ENCODE data around the gene TPI1. TPM values are rescaled to one million over a fixed set of nuclear protein-coding genes. Genes with fewer than 3 reads are reported as not detected.

Gene TPI1
- polyA plus RNA-seq (2012; ENCODE audit: missing spikeins), result 1,446 TPM

DNA sequence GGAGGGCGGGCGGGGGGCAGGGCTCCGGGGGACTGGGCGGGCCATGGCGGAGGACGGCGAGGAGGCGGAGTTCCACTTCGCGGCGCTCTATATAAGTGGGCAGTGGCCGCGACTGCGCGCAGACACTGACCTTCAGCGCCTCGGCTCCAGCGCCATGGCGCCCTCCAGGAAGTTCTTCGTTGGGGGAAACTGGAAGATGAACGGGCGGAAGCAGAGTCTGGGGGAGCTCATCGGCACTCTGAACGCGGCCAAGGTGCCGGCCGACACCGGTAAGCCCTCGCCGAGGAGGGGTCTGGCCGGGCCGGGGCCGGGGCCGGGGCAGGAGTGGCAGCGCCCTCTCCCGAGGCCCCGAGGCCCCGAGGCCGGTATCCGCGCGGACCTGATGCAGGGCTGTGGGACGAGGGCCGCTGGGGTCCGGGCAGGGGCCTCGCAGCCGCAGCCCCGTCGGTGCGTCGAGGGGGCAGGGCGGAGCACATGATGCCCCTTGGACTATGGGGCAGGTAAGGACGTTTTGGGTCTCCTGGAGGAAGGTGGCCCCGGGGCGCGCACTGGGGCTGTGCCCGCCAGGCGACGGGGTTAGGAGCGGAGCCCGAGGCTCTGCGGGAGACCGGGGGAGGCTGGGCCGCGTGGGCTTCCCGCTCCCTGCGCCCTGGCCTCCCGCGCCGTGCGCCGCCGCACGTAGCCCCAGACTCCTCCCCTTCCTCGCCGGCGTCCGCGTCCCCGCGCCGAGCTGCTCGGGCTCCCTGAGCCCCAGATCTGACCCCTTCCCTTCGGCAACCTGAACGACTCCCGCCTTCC is at the start of gene TPI1:
TPI1 (plus strand) TSS at position 119 of the 798 bp plus-strand sequence; CDS start at position 155, 36 bp downstream.
- FAIRE-seq (peak; percentile 97), DNase-seq (ENCODE audit: insufficient read length) (peak; percentile 94)
- peak; percentile 99 for TF ChIP-seq POLR2A (IDR thresholded peaks at IDR 0.05; ENCODE audit: low read depth, low read length)
- peak; percentile 98 for TF ChIP-seq POLR2AphosphoS5 (IDR thresholded peaks at IDR 0.05; ENCODE audit: low read depth, low read length)
- TF ChIP-seq TAF1 (IDR thresholded peaks at IDR 0.05; ENCODE audit: borderline replicate concordance, low read depth, low read length), result peak; percentile 95

DNA sequence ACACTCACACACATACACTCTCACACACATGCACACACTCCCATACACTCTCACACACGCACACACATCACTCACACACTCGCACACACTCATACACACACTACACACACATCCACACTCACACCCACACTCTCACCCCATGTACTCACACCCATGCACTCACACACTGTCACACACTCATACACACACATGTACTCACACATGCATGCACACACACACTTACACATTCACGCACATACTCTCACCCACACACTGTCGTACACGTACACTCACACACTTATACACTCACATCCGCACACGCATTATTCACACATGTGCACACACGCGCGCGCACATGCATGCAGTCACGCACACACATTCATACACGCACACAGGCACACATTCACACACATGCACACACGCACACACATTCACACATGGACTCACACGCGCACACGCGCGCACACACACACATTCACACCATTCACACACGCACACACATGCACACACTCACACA is 49.6 kb upstream of the TPI1 start:
- no peak for DNase-seq (ENCODE audit: insufficient read length)
- TF ChIP-seq POLR2AphosphoS5 (IDR thresholded peaks at IDR 0.05; ENCODE audit: low read depth, low read length), result no peak
- TF ChIP-seq POLR2A (IDR thresholded peaks at IDR 0.05; ENCODE audit: low read depth, low read length), result no peak
- TF ChIP-seq TAF1 (IDR thresholded peaks at IDR 0.05; ENCODE audit: borderline replicate concordance, low read depth, low read length), result no peak
- no peak for FAIRE-seq

DNA sequence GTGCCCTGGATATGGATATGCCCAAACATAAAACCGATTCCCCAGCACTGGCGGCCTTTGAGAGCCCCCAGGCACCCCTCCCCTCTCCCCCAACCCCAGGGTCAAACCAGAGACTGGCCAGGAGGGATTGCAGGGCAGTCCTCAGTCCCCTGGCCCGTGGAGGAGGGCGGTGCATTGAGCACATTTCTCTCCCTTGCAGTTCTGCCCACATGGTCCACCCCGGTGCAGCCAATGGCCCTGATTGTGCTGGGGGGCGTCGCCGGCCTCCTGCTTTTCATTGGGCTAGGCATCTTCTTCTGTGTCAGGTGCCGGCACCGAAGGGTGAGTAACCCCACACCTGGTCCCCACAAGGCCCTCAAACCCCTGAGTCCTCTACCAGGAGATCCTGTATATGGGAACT is 49.1 kb upstream of the TPI1 start:
- FAIRE-seq (no peak), DNase-seq (ENCODE audit: insufficient read length) (no peak)
- TF ChIP-seq TAF1 (IDR thresholded peaks at IDR 0.05; ENCODE audit: borderline replicate concordance, low read depth, low read length) (no peak), POLR2AphosphoS5 (IDR thresholded peaks at IDR 0.05; ENCODE audit: low read depth, low read length) (no peak), POLR2A (IDR thresholded peaks at IDR 0.05; ENCODE audit: low read depth, low read length) (no peak)

DNA sequence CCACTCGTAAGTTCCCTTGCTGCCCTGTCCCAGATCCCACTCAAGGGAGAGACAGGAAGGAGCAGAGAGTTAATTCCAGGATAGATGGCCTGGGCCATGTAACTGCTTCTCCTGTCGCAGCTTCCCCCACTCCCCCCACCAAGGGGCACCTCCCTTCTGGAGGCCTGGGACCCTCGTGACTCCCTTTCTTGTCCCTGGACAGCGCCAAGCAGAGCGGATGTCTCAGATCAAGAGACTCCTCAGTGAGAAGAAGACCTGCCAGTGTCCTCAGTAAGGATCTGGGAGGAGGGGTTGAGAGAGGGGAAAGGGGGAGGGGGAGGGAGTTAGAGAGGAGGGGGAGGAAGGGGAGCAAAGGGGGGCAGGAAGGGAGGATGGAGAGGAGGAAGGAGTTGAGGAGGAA is 48.7 kb upstream of the TPI1 start:
- no peak for DNase-seq (ENCODE audit: insufficient read length)
- TF ChIP-seq POLR2A (IDR thresholded peaks at IDR 0.05; ENCODE audit: low read depth, low read length) (no peak), POLR2AphosphoS5 (IDR thresholded peaks at IDR 0.05; ENCODE audit: low read depth, low read length) (no peak), TAF1 (IDR thresholded peaks at IDR 0.05; ENCODE audit: borderline replicate concordance, low read depth, low read length) (no peak)
- FAIRE-seq, result no peak

DNA sequence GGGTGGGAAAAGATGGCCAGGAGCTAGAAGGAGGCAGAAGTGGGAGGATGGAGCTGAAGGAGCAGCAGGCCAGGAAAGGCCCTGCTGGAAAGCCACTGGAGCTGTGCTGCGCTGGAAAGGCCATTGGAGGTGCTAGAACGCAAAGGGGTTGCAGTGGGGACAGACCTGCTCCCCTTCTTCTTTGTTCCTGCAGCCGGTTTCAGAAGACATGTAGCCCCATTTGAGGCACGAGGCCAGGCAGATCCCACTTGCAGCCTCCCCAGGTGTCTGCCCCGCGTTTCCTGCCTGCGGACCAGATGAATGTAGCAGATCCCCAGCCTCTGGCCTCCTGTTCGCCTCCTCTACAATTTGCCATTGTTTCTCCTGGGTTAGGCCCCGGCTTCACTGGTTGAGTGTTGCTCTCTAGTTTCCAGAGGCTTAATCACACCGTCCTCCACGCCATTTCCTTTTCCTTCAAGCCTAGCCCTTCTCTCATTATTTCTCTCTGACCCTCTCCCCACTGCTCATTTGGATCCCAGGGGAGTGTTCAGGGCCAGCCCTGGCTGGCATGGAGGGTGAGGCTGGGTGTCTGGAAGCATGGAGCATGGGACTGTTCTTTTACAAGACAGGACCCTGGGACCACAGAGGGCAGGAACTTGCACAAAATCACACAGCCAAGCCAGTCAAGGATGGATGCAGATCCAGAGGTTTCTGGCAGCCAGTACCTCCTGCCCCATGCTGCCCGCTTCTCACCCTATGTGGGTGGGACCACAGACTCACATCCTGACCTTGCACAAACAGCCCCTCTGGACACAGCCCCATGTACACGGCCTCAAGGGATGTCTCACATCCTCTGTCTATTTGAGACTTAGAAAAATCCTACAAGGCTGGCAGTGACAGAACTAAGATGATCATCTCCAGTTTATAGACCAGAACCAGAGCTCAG is 48.0 kb upstream of the TPI1 start:
- DNase-seq (ENCODE audit: insufficient read length) (no peak), FAIRE-seq (no peak)
- TF ChIP-seq POLR2AphosphoS5 (IDR thresholded peaks at IDR 0.05; ENCODE audit: low read depth, low read length) (no peak), POLR2A (IDR thresholded peaks at IDR 0.05; ENCODE audit: low read depth, low read length) (no peak), TAF1 (IDR thresholded peaks at IDR 0.05; ENCODE audit: borderline replicate concordance, low read depth, low read length) (no peak)

DNA sequence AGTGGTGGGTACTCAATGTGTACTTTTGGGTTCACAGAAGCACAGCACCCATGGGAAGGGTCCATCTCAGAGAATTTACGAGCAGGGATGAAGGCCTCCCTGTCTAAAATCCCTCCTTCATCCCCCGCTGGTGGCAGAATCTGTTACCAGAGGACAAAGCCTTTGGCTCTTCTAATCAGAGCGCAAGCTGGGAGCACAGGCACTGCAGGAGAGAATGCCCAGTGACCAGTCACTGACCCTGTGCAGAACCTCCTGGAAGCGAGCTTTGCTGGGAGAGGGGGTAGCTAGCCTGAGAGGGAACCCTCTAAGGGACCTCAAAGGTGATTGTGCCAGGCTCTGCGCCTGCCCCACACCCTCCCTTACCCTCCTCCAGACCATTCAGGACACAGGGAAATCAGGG is 47.2 kb upstream of the TPI1 start:
- DNase-seq (ENCODE audit: insufficient read length) (no peak), FAIRE-seq (no peak)
- TF ChIP-seq TAF1 (IDR thresholded peaks at IDR 0.05; ENCODE audit: borderline replicate concordance, low read depth, low read length) (no peak), POLR2A (IDR thresholded peaks at IDR 0.05; ENCODE audit: low read depth, low read length) (no peak), POLR2AphosphoS5 (IDR thresholded peaks at IDR 0.05; ENCODE audit: low read depth, low read length) (no peak)

DNA sequence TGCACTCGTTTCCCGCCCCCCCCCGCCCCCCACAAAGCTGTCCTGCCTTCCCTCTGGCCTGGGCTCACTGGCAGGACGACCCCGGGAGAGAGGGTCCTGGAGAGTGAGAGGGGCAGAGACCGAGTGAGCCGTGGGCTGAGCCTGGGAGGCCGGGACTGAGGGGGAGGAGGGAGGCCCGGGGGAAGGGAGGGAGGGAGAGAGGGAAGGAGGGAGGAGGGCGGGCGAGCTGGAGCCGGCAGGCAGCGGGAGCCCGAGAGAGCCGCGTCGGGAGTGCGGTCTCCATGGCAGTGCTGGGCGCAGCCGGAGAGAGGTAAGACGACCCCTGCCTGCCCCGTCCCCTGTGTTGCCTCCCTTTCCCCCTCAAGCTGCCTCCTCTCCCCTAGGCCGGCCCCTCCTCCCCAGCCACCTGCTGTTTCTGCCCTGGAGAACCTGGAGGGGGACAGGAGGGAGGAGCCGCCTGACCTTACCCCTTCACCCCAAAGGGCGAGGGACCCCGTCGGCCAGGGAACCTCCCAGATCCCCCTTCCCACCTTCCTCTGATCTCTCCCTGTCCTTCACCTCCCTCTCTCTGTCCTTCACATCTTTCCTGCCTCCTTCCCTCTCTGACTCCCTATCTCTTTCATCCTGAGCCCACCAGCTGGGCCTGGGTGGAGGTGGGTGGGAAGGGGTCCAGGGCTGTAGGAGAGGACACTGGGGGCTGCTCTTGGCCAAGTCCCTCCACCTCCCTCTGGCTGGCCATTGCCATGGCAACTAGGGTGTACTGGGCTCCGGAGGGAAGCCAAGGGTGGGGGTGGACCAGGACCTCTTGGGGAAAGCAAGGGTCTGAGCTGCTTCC is 45.5 kb upstream of the TPI1 start, which contains the start of gene GPR162:
GPR162 (plus strand) TSS at position 231 of the 835 bp plus-strand sequence. CDS start 2,078 bp downstream, outside the sequence.
- no peak for FAIRE-seq
- peak; percentile 10 for DNase-seq (ENCODE audit: insufficient read length)
- TF ChIP-seq POLR2A (IDR thresholded peaks at IDR 0.05; ENCODE audit: low read depth, low read length), result no peak
- TF ChIP-seq TAF1 (IDR thresholded peaks at IDR 0.05; ENCODE audit: borderline replicate concordance, low read depth, low read length), result no peak
- TF ChIP-seq POLR2AphosphoS5 (IDR thresholded peaks at IDR 0.05; ENCODE audit: low read depth, low read length), result no peak

DNA sequence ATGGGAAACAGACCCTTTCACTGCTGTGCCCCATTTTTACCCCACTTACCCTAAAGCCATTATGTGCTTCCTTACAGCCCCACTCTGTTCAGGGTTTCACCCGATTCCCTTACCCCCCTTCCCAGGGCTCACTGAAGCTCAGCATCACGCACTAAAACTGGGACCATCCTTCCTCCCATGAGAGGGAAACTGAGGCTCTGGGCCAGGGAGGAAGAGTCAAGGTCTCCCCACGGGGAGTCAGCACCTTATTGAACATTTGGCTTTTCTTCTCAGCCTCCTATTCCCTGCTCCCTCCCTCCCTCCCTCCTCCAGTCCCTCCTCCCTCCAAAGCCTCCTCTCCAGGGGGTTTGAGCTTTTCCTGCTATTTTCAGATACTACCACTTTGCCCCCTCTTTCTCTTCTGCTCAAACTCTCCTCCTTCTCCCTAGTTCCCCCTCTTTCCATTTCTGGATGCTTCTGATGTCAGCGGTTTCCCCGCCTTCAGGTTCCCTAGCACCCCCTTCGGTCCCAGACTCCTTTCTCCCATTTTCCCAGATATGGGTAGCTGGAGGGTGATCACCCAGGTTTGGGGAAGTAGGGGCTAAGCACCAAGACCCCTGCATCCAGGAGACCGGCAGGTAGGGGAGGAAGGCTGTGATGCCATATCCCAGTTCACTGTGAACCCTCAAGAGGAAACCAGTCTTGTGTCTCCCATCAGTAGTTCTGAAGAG is 44.8 kb upstream of the TPI1 start:
- DNase-seq (ENCODE audit: insufficient read length) (no peak), FAIRE-seq (no peak)
- TF ChIP-seq POLR2AphosphoS5 (IDR thresholded peaks at IDR 0.05; ENCODE audit: low read depth, low read length) (no peak), POLR2A (IDR thresholded peaks at IDR 0.05; ENCODE audit: low read depth, low read length) (no peak), TAF1 (IDR thresholded peaks at IDR 0.05; ENCODE audit: borderline replicate concordance, low read depth, low read length) (no peak)

DNA sequence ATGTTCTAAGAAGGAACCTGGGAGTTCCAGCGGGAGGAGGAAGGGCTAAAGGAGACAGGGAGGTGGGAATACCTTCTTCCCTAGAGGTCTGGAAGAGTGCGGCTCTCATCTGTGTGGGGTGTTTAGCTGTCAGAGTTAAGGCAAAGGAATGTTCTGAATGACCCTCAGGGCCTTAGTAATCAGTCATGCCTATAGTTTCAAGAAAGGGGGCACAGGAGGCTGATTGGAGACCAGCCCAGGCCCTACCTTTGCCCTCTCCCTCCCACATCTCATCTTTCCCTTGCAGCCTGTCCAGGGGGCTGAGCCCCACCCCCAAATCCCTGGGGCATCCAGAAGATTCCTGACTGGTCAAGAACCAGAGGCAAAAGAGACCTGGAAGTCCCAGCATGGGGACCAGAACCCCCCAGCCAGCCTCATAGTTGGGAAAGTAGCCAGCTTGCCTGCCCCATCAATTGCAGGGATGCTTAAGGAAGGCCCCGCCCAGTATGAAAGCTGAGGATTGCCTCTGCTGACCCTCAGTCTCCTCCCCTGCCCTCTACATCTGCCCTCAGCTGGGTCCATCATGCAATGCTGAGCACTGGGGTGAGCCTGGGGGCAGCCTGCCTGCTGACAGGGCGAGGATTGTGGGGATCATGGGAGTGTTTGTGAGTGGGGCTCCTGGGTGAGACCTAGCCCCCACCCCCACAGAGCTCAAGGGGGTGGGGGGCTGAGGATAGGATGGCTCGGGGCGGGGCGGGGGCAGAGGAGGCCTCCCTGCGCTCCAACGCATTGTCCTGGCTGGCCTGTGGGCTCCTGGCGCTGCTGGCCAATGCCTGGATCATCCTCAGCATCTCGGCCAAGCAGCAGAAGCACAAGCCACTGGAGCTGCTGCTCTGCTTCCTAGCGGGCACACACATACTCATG is 43.9 kb upstream of the TPI1 start:
- FAIRE-seq (no peak), DNase-seq (ENCODE audit: insufficient read length) (peak; percentile 11)

More for the DNA sequence above, 43.9 kb upstream of the TPI1 start:
- no peak for TF ChIP-seq POLR2A (IDR thresholded peaks at IDR 0.05; ENCODE audit: low read depth, low read length)
- no peak for TF ChIP-seq POLR2AphosphoS5 (IDR thresholded peaks at IDR 0.05; ENCODE audit: low read depth, low read length)
- no peak for TF ChIP-seq TAF1 (IDR thresholded peaks at IDR 0.05; ENCODE audit: borderline replicate concordance, low read depth, low read length)
